Adrenal gland (tissue), 12 donors: ENCODE results near the gene COL23A1. TPM values are rescaled to one million over a fixed set of nuclear protein-coding genes. Genes with fewer than 3 reads are reported as not detected.
A peak's percentile ranks its signal among the peaks of the same experiment; 100 is the strongest.

Experiments
- DNase-seq, 7 donors: peaks; one replicate each; pipeline ENCODE4 v3.0.0-alpha.2; 2019 to 2020
- H3K27ac ChIP-seq, 5 donors: fragments of 200-600 bp; sonication (generic) in 4 of 5; 1 replicate in 3 of 5; 2 replicates in 2 of 5; pipeline versions ENCODE4 v1.5.1 to v1.8.0; 2016 to 2020; ENCODE audit warnings: mild to moderate bottlenecking in 1 of 5
- H3K27me3 ChIP-seq: fragments of 200-600 bp; 2 replicates; pipeline ENCODE4 v1.8.0; 2021
- H3K36me3 ChIP-seq, 2 donors: fragments of 200-600 bp; replicated peaks in 1 of 2; 1 replicate in 1 of 2; 2 replicates in 1 of 2; pipeline versions ENCODE4 v1.5.1 to v1.8.0; 2018 to 2022
- H3K4me1 ChIP-seq, 2 donors: fragments of 200-600 bp; replicated peaks in 1 of 2; 1 replicate in 1 of 2; 2 replicates in 1 of 2; pipeline versions ENCODE4 v1.5.1 to v1.8.0; 2018 to 2021
- H3K4me3 ChIP-seq, 4 donors: fragments of 200-600 bp; sonication (generic) in 3 of 4; one replicate each; pipeline ENCODE4 v1.5.1; 2016 to 2018
- H3K9me3 ChIP-seq, 3 donors: fragments of 200-600 bp; sonication (generic) in 1 of 3; replicated peaks in 1 of 3; 1 replicate in 2 of 3; 2 replicates in 1 of 3; pipeline versions ENCODE4 v1.5.1 to v1.8.0; 2016 to 2021
- CTCF ChIP-seq, 6 experiments: fragments of 450-650 bp in 4 of 6; fragments of 200-600 bp in 2 of 6; sonication (generic) in 1 of 6; IDR thresholded peaks; 1 replicate in 5 of 6; 2 replicates in 1 of 6; pipeline versions ENCODE4 v1.5.1 to v1.8.0; 2016 to 2021; ENCODE audit warnings: antibody characterized with exemption in 6 of 6, mild to moderate bottlenecking in 2 of 6, moderate library complexity in 1 of 6
- POLR2A ChIP-seq, 2 donors: fragments of 450-650 bp; IDR thresholded peaks; one replicate each; pipeline ENCODE4 v1.6.1; 2017; ENCODE audit warnings: antibody characterized with exemption in 2 of 2, mild to moderate bottlenecking in 2 of 2, moderate library complexity in 1 of 2
- WGBS, 4 donors: extraction: QIAGEN DNeasy Blood & Tissue Kit in 2 of 4; methylation state at CpG; one replicate each; pipeline versions ENCODE4 v1.1.5 to v1.1.7; 2013 to 2017; 5-methylcytosine and 5-hydroxymethylcytosine counted together
- intact Hi-C, 2 donors: fragments of 100-400 bp; cut with DNase I; formaldehyde crosslinking; loops; one replicate each; pipeline versions ENCODE4 v1.14.1 to v1.15.0; 2022 to 2023
- polyA plus RNA-seq, 3 donors: library from polyadenylated mRNA; stranded (reverse); fragments of 200-250 nt in 2 of 3; fragments of 350-450 nt in 1 of 3; fragmentation: Illumina TruSeq in 1 of 3; extraction: RNeasy Lipid Tissue Mini Kit (QIAGEN cat#74804) in 1 of 3; gene quantifications; one replicate each; pipeline ENCODE4 v1.2.3, GENCODE V29; 2013 to 2014
- total RNA-seq, 9 donors: library from RNA; depleted of rRNA in 4 of 9; stranded (reverse); fragments of >200 nt in 4 of 9; fragments of 120-200 nt in 1 of 9; fragmentation: NEBNext Ultra II Directional in 1 of 9; extraction: Animal tissue kit (Norgen Biotek cat#: 25700) in 1 of 9; gene quantifications; one replicate each; pipeline versions ENCODE4 v1.1.0 to v1.2.4, GENCODE V29; 2013 to 2023
- donor health status: healthy with polysubstance abuse.
- donor health status: Bipolar disorder and iron deficiency.
- donor health status: DM: yes; HTN: yes; CAD: no.
- donor health status: DM: no; HTN: no; CAD: no.
- donor health status: DM: no; HTN: no; CAD: no.
- donor health status: DM: yes; HTN: yes; CAD: no.

COL23A1 gene
- total and polyA plus RNA-seq, 12 donors = 0.09 to 4.4 (median 0.88) TPM

GRCh38 chr5:178293815-178294214, 296.4 kb downstream of the COL23A1 start:
- peak in 1 of 7 donors; percentile 3 for DNase-seq
- intact Hi-C loops = no loop called here

GRCh38 chr5:178293400-178293799, 296.8 kb downstream of the COL23A1 start:
- WGBS, 4 donors = 60 to 82% (median 67%) methylated on average over 5 to 6 of the region's 6 CpGs
- Histone ChIP-seq H3K27ac (no peak overlapping the region), H3K36me3 (no peaks in the 10 kb centered on the region), H3K4me1 (no peaks in the 10 kb centered on the region), H3K27me3 (no peaks in the 10 kb centered on the region), H3K9me3 (no peaks in the 10 kb centered on the region), H3K4me3 (no peak overlapping the region)
- DNase-seq = peak in 1 of 7 donors; percentile 8
- intact Hi-C loops = no loop called here
- no peak for TF ChIP-seq CTCF (IDR thresholded peaks at IDR 0.05)

More at GRCh38 chr5:178293815-178294214, 296.4 kb downstream of the COL23A1 start:
- WGBS, 4 donors = 72 to 95% (median 85%) methylated on average over 7 of the region's 7 CpGs
- Histone ChIP-seq H3K27ac (no peak overlapping the region), H3K36me3 (no peaks in the 10 kb centered on the region), H3K4me1 (no peaks in the 10 kb centered on the region), H3K27me3 (no peaks in the 10 kb centered on the region), H3K4me3 (no peak overlapping the region), H3K9me3 (no peaks in the 10 kb centered on the region)
- no peak for TF ChIP-seq CTCF (IDR thresholded peaks at IDR 0.05)
- TF ChIP-seq POLR2A (IDR thresholded peaks at IDR 0.05) = no peak

- no peak for TF ChIP-seq POLR2A (IDR thresholded peaks at IDR 0.05)
- no peak for TF ChIP-seq CTCF (IDR thresholded peaks at IDR 0.05)
- no peaks in the 10 kb centered on the region for H3K36me3 ChIP-seq
- no peak overlapping the region for H3K27ac ChIP-seq
- no peak overlapping the region for H3K4me3 ChIP-seq
- DNase-seq = peak in 1 of 7 donors; percentile 2
- H3K9me3 ChIP-seq = no peaks in the 10 kb centered on the region
- intact Hi-C loops = no loop called here
- H3K27me3 ChIP-seq = no peaks in the 10 kb centered on the region
- H3K4me1 ChIP-seq = no peaks in the 10 kb centered on the region
- WGBS, 4 donors = 71 to 79% (median 75%) methylated on average over 3 of the region's 3 CpGs
Measured at GRCh38 chr5:178292826-178293205, 297.4 kb downstream of the COL23A1 start.

GRCh38 chr5:178291969-178292825, 298.0 kb downstream of the COL23A1 start:
- intact Hi-C loops = no loop called here
- no peak overlapping the region for H3K27ac ChIP-seq
- DNase-seq = peak in 1 of 7 donors; percentile 3

More at GRCh38 chr5:178291969-178292825, 298.0 kb downstream of the COL23A1 start:
- no peak overlapping the region for H3K4me3 ChIP-seq
- H3K9me3 ChIP-seq = no peaks in the 10 kb centered on the region
- TF ChIP-seq POLR2A (IDR thresholded peaks at IDR 0.05) (no peak), CTCF (IDR thresholded peaks at IDR 0.05) (no peak)
- no peaks in the 10 kb centered on the region for H3K36me3 ChIP-seq
- WGBS, 4 donors = 80 to 84% (median 82%) methylated on average over 15 of the region's 15 CpGs
- H3K27me3 ChIP-seq = no peaks in the 10 kb centered on the region
- H3K4me1 ChIP-seq = no peaks in the 10 kb centered on the region
